ENCODE data around the gene TNFSF8.

- no peak for TF ChIP-seq POLR2A (IDR thresholded peaks at IDR 0.05; ENCODE audit: low read depth, low read length)
- no peak for TF ChIP-seq POU2F2 (IDR thresholded peaks at IDR 0.05; ENCODE audit: low read depth, low read length)
- no peak for TF ChIP-seq POLR2AphosphoS5 (IDR thresholded peaks at IDR 0.05; ENCODE audit: low read depth, low read length)
- no peak for TF ChIP-seq TAF1 (IDR thresholded peaks at IDR 0.05; ENCODE audit: low read depth, low read length)
Observed at GRCh38 chr9:114958021-114958843, 27.8 kb upstream of the TNFSF8 start.

Data from GM12891 (cell line).